Jurkat, Clone E6-1 (cell line): ENCODE data around the gene EFCAB9. TPM values are rescaled to one million over a fixed set of nuclear protein-coding genes. Genes with fewer than 3 reads are reported as not detected.
"Not testable (repeated sequence)": the region's sequence is repeated elsewhere in the genome, so short reads cannot be mapped to it uniquely, and the experiment has no call there.

Source experiments
- DNase-seq: peaks from one replicate; pipeline ENCODE4 v3.0.0-alpha.2; 2011; ENCODE audit warnings: low read depth, low spot score
- H3K4me3 ChIP-seq: 2 replicates; pipeline ENCODE4 v1.5.1; 2011; ENCODE audit warnings: mild to moderate bottlenecking, low read length, control low read depth, moderate library complexity
- polyA plus RNA-seq: library from polyadenylated mRNA; unstranded; fragments of >200 nt; gene quantifications from one replicate; pipeline ENCODE4 v1.2.1, GENCODE V29; 2012; ENCODE audit warnings: missing spikeins; ENCODE audit not compliant: insufficient read length, insufficient read depth

EFCAB9 gene
- not detected for polyA plus RNA-seq

- DNase-seq: no peak
- H3K4me3 ChIP-seq: no peak within 1 kb of the TSS
These were observed at the start of gene EFCAB9 for GRCh38 chr5:172193872-172194271. EFCAB9 (plus strand) TSS chr5:172194172; CDS start chr5:172194173, 1 bp downstream.

DNA sequence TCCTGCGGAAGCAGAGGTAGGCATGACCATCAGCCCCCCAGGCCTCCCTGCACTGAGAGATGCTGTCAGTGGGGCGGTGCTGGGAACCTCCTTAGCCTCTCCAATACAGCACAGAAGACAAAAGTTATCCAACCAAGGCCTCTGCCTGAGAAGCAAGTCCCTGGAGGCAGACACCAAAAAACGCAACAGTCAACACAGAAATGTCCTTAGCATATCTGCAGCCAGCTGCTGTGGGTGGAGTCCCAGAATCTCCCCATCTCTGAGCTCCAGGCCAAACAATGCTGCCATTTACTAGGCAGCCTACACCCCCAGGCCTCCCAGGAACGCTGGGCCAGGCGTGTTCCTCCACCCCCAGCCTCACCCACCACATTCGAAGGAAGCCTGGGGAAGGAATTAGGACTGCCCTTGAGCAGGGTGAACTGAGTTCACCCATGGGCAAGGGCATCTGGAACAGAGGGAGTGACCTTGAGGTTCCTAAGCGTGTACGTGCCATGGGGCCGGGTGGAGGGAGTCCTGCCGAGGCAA, 49.6 kb upstream of the EFCAB9 start:
- no peak overlapping the region for H3K4me3 ChIP-seq
- DNase-seq: no peak

GRCh38 chr5:172144931-172145869, 48.8 kb upstream of the EFCAB9 start:
- H3K4me3 ChIP-seq: no peak overlapping the region
- no peak for DNase-seq

- no peak for DNase-seq
- no peak overlapping the region for H3K4me3 ChIP-seq
These were observed 47.9 kb upstream of the EFCAB9 start for GRCh38 chr5:172145870-172146747.

GRCh38 chr5:172146748-172147092, 47.3 kb upstream of the EFCAB9 start:
- no peak overlapping the region for H3K4me3 ChIP-seq
- DNase-seq: no peak

- no peak overlapping the region for H3K4me3 ChIP-seq
- DNase-seq: no peak
These were observed 46.1 kb upstream of the EFCAB9 start for GRCh38 chr5:172147857-172148256.

DNA sequence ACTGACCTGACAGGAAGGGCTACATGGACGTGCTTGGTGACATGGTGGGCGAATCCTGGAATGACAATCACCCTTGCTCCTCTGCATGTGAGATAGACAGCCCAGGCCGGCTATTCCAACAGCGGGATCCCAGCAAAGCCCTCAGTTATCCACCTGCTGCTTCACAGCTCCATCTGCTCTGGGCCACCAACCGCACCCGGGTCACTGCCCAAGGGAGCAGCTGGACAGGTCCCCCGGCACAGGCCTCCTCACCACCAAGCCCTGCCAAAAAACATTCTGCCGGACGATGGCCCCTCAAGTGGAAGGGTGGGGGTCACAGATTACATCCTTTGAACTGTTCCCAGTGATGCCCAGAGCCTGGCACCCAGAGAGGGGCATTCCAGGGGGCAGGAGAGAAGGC, 45.6 kb upstream of the EFCAB9 start:
- no peak for DNase-seq
- H3K4me3 ChIP-seq: no peak overlapping the region

DNA sequence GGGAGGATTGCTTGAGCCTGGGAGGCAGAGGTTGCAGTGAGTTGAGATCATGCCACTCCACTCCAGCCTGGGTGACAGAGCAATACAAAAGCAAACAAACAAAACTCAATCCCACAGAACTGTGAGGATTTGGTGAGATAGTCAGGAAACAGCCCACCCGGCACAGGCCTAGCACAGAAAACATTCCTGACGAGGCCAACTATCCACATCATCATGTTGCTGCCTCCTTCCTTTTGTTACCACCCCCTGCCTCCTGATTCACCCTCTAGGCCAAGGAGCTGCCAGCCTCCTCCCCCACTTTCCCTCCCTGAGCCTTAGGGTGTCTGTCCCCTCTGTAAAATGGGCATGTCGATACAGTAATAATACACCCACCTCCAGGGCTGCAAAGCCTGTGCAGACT, 44.9 kb upstream of the EFCAB9 start:
- no peak overlapping the region for H3K4me3 ChIP-seq
- no peak for DNase-seq

- not testable (repeated sequence) for DNase-seq, H3K4me3 ChIP-seq
These were observed 44.5 kb upstream of the EFCAB9 start for GRCh38 chr5:172149481-172149880.

- no peak for DNase-seq
These were observed 43.2 kb upstream of the EFCAB9 start for GRCh38 chr5:172150514-172151425.

GRCh38 chr5:172151661-172152210, 42.2 kb upstream of the EFCAB9 start:
- DNase-seq: no peak
- H3K4me3 ChIP-seq: no peak overlapping the region

More at GRCh38 chr5:172150514-172151425, 43.2 kb upstream of the EFCAB9 start:
- no peak overlapping the region for H3K4me3 ChIP-seq

GRCh38 chr5:172153695-172154094, 40.3 kb upstream of the EFCAB9 start:
- DNase-seq: no peak
- no peak overlapping the region for H3K4me3 ChIP-seq

- DNase-seq, H3K4me3 ChIP-seq: not testable (repeated sequence)
These were observed 38.9 kb upstream of the EFCAB9 start for GRCh38 chr5:172155101-172155500.

DNA sequence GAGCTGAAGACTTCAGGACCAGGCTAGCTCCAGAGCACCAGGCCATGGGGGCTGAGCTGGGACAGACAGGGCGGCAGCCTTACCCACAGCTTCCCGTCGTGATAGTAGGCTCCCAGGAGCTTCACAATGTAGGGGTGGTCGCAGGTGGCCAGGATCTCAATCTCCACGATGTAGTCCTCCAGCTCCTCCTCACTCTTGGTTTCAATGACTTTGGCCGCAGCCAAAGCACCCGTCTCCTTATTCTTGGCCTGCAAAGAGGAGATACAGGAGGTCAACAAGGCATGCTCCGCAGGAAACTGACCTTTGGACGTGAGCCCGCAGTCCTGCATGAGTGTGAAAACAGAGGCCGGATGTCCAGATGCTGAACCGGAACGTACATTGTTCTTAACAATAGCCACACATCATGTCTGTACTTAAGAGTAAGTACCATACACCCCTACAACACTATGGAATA, 37.4 kb upstream of the EFCAB9 start:
- H3K4me3 ChIP-seq: no peak overlapping the region
- no peak for DNase-seq

DNA sequence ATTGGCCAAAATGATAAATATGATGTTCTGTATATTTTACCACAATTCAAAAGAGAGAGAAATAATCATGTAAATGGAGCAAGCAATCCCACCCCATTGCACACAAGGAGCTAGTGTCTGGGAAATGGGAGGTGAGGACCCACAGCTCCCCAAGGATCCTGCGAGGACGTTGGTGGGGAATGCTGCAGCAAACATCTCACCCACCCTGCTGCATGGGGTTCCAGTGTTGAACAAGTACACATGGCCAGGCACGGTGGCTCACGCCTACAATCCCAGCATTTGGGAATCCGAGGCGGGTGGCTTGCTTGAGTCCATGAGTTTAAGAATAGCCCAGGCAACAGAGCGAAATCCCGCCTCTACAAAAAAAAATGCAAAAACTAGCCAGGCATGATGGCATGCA, 35.0 kb upstream of the EFCAB9 start:
- no peak for DNase-seq
- H3K4me3 ChIP-seq: no peak overlapping the region

GRCh38 chr5:172160506-172160905, 33.5 kb upstream of the EFCAB9 start:
- no peak for DNase-seq
- H3K4me3 ChIP-seq: no peak overlapping the region

- no peak overlapping the region for H3K4me3 ChIP-seq
These were observed 31.5 kb upstream of the EFCAB9 start for GRCh38 chr5:172162323-172162986.

GRCh38 chr5:172162987-172163343, 31.0 kb upstream of the EFCAB9 start:
- DNase-seq: no peak
- H3K4me3 ChIP-seq: no peak overlapping the region

More at GRCh38 chr5:172162323-172162986, 31.5 kb upstream of the EFCAB9 start:
- DNase-seq: no peak
